OCI-LY1 (cell line): Measurements from ENCODE around the gene NUBPL.

Source experiments
- H2AFZ ChIP-seq: fragments of 200-600 bp; sonication (generic), shearing (Covaris generic); 2 replicates; pipeline ENCODE4 v1.6.0; 2014; ENCODE audit warnings: antibody characterized with exemption, mild to moderate bottlenecking, low read length
- H3F3A ChIP-seq: fragments of 200-600 bp; sonication (generic), shearing (Covaris generic); 2 replicates; pipeline ENCODE4 v1.6.0; 2014; ENCODE audit warnings: mild to moderate bottlenecking, antibody characterized with exemption, low read length, moderate library complexity; ENCODE audit not compliant: insufficient read depth
- H3K27ac ChIP-seq: fragments of 200-600 bp; sonication (generic); 2 replicates; pipeline ENCODE4 v1.5.1; 2014; ENCODE audit warnings: low read length, mixed run types, mild to moderate bottlenecking, low read depth; ENCODE audit not compliant: poor library complexity, severe bottlenecking
- H3K27me3 ChIP-seq: fragments of 200-600 bp; sonication (generic); 2 replicates; pipeline ENCODE4 v1.6.0; 2014; ENCODE audit warnings: antibody characterized with exemption, mild to moderate bottlenecking, low read length, moderate library complexity; ENCODE audit not compliant: insufficient read depth
- H3K36me3 ChIP-seq: fragments of 200-600 bp; sonication (generic); 2 replicates; pipeline ENCODE4 v1.6.1; 2014; ENCODE audit warnings: mild to moderate bottlenecking, antibody characterized with exemption, low read length, moderate library complexity, mixed read lengths; ENCODE audit not compliant: insufficient read depth
- H3K4me1 ChIP-seq: fragments of 200-600 bp; sonication (generic); 2 replicates; pipeline ENCODE4 v1.5.1; 2014; ENCODE audit warnings: mild to moderate bottlenecking, low read length, moderate library complexity; ENCODE audit not compliant: insufficient read depth, severe bottlenecking
- H3K4me2 ChIP-seq: fragments of 200-600 bp; sonication (generic), shearing (Covaris generic); 2 replicates; pipeline ENCODE4 v1.6.1; 2014; ENCODE audit warnings: low read length
- H3K4me3 ChIP-seq: fragments of 200-600 bp; sonication (generic); 2 replicates; pipeline ENCODE4 v1.5.1; 2014; ENCODE audit warnings: low read length, low read depth, mild to moderate bottlenecking, mixed read lengths; ENCODE audit not compliant: poor library complexity, severe bottlenecking
- H3K79me2 ChIP-seq: fragments of 200-600 bp; shearing (Covaris generic); 2 replicates; pipeline ENCODE4 v1.6.1; 2016; ENCODE audit warnings: mixed run types, low read length, mixed read lengths; ENCODE audit not compliant: insufficient read depth
- H3K9ac ChIP-seq: fragments of 200-600 bp; sonication (generic), shearing (Covaris generic); 2 replicates; pipeline ENCODE4 v1.6.1; 2014; ENCODE audit warnings: mild to moderate bottlenecking, low read length, mixed read lengths
- H3K9me2 ChIP-seq: fragments of 200-600 bp; sonication (generic), shearing (Covaris generic); 2 replicates; pipeline ENCODE4 v1.6.1; 2014; ENCODE audit warnings: low read depth, mild to moderate bottlenecking, low read length, mixed read lengths
- H3K9me3 ChIP-seq: fragments of 200-600 bp; shearing (Covaris generic); 2 replicates; pipeline ENCODE4 v1.6.1; 2014; ENCODE audit warnings: low read length, mixed read lengths
- H4K20me1 ChIP-seq: fragments of 200-600 bp; sonication (generic), shearing (Covaris generic); 2 replicates; pipeline ENCODE4 v1.6.0; 2016; ENCODE audit warnings: mild to moderate bottlenecking, low read length; ENCODE audit not compliant: insufficient read depth
- CTCF ChIP-seq: fragments of 200-600 bp; sonication (generic), shearing (Covaris generic); IDR thresholded peaks from 2 replicates; pipeline ENCODE4 v1.5.1; 2017; ENCODE audit warnings: mild to moderate bottlenecking, antibody characterized with exemption, low read length, moderate library complexity, mixed read lengths
- EZH2 ChIP-seq: fragments of 200-600 bp; sonication (generic), shearing (Covaris generic); IDR thresholded peaks from 2 replicates; pipeline ENCODE4 v1.8.0; 2017; ENCODE audit warnings: borderline replicate concordance, mixed run types, mild to moderate bottlenecking, antibody characterized with exemption, low read length, moderate library complexity, mixed read lengths

Gene NUBPL

DNA sequence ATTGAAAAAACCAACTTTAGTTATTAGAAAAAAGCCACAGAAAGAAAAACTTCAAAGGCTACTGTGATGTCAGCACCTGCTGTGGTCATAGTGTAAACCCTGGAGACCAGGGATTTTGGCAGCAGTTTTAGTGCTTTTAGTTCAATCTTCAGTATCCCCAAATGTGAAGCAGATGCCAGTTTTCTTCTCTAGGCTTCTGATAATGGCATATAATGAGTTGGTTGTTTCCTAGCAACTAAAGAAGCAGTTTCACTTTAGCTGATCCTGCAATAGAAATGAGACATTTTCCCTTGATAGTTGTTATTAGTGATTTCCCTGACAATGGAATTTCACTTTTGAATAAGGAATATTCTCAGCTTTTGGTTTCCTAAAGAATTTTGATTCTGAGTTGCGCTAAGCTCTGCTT is 131.2 kb downstream of the NUBPL start:
- Histone ChIP-seq H4K20me1 (no peaks in the 10 kb centered on the region), H3K4me3 (no peak overlapping the region), H3K9me3 (no peaks in the 10 kb centered on the region), H3K36me3 (no peaks in the 10 kb centered on the region), H3K4me2 (no peak overlapping the region), H3F3A (no peaks in the 10 kb centered on the region), H3K9me2 (no peaks in the 10 kb centered on the region), H3K27ac (no peak overlapping the region), H3K27me3 (no peaks in the 10 kb centered on the region), H3K79me2 (no peaks in the 10 kb centered on the region), H2AFZ (no peak overlapping the region), H3K9ac (no peak overlapping the region), H3K4me1 (no peaks in the 10 kb centered on the region)
- no peak for TF ChIP-seq CTCF
- no peak for TF ChIP-seq EZH2

DNA sequence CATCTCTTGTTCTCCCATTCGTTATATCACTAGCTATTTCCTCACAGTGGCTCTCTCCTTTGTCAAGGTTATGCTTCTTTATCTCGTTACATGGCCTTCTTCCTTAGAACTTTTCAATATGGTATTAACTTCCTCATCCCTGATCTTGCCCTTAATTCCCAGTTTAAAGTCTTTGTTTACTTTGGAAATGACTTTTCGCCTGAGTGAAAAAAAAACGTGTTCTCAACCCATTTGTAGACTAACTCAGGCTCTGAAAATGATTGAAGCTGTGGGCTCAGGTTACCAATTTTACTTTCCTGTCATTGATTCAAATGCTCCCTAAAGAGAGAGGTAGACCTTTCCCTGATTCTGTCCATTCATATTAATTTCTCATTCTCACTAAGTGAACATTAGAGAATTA is 135.2 kb downstream of the NUBPL start:
- Histone ChIP-seq H3K27ac (no peak overlapping the region), H3K9ac (no peak overlapping the region), H3K4me2 (no peak overlapping the region), H3K4me1 (no peaks in the 10 kb centered on the region), H3F3A (no peaks in the 10 kb centered on the region), H2AFZ (no peak overlapping the region), H3K79me2 (no peaks in the 10 kb centered on the region), H3K9me2 (no peaks in the 10 kb centered on the region), H4K20me1 (no peaks in the 10 kb centered on the region), H3K9me3 (no peaks in the 10 kb centered on the region), H3K4me3 (no peak overlapping the region), H3K36me3 (no peaks in the 10 kb centered on the region), H3K27me3 (no peaks in the 10 kb centered on the region)
- TF ChIP-seq CTCF (no peak), EZH2 (no peak)

DNA sequence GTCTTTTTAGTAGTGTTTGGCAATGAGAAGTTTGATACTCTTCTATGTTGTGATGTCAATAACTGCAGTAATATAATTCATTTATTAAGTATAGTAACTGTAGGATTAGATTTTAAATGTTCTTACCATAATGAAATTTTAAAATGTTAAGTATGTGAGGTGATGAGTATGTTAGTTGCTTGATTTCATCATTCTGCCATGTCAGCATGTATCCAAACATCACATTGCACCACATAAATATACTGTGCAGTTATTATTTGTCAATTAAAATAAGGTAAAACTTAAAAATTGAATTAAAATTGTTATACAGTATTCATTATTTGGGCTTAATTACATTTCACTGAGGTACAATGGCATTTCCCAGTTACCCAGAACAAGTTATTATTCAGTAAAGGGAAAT is 138.6 kb downstream of the NUBPL start:
- H3K9me2 ChIP-seq, result no peaks in the 10 kb centered on the region
- no peaks in the 10 kb centered on the region for H4K20me1 ChIP-seq
- H3K9me3 ChIP-seq, result no peaks in the 10 kb centered on the region; the same call in 1 of the 2 replicates
- no peaks in the 10 kb centered on the region for H3K79me2 ChIP-seq
- no peaks in the 10 kb centered on the region for H3K27me3 ChIP-seq
- H3K9ac ChIP-seq, result no peak overlapping the region
- no peak overlapping the region for H3K4me2 ChIP-seq
- TF ChIP-seq EZH2 (no peak), CTCF (no peak)
- H3F3A ChIP-seq, result no peaks in the 10 kb centered on the region
- 0 out of 2 replicates have a peak, but pooled peaks cover 3% of the 10 kb centered on the region for H3K36me3 ChIP-seq
- H3K4me3 ChIP-seq, result no peak overlapping the region
- no peak overlapping the region for H2AFZ ChIP-seq
- no peak overlapping the region for H3K27ac ChIP-seq
- H3K4me1 ChIP-seq, result no peaks in the 10 kb centered on the region
